LNCaP clone FGC (cell line): ENCODE results near the gene S1PR2.
A peak's percentile ranks its signal among the peaks of the same experiment; 100 is the strongest.

ENCODE experiments used
- DNase-seq: peaks from one replicate; pipeline ENCODE4 v3.0.0-alpha.2; 2011; ENCODE audit warnings: low read depth
- H3K4me3 ChIP-seq: 2 replicates; pipeline ENCODE4 v1.5.1; 2011; ENCODE audit warnings: mild to moderate bottlenecking, low read depth, low read length, control low read depth
- CTCF ChIP-seq: IDR thresholded peaks from 2 replicates; pipeline ENCODE4 v1.5.1; 2012; ENCODE audit warnings: mild to moderate bottlenecking; ENCODE audit not compliant: control insufficient read depth, insufficient read depth; ENCODE audit errors: extremely low read depth

The S1PR2 gene

GRCh38 chr19:10228920-10229319, 2.2 kb downstream of the S1PR2 start:
- no peak for DNase-seq
- peak; percentile 21; the same call in 1 of the 2 replicates for TF ChIP-seq CTCF
- no peak overlapping the region for H3K4me3 ChIP-seq

- no peak for DNase-seq
- H3K4me3 ChIP-seq = no peak overlapping the region
- no peak for TF ChIP-seq CTCF
Observed at GRCh38 chr19:10228393-10228792, 2.7 kb downstream of the S1PR2 start.

- no peak for TF ChIP-seq CTCF
Observed at GRCh38 chr19:10227026-10227971, 3.8 kb downstream of the S1PR2 start.

GRCh38 chr19:10226376-10227025, 4.6 kb downstream of the S1PR2 start:
- no peak for DNase-seq
- no peak for TF ChIP-seq CTCF
- no peak overlapping the region for H3K4me3 ChIP-seq

More at GRCh38 chr19:10227026-10227971, 3.8 kb downstream of the S1PR2 start:
- no peak overlapping the region for H3K4me3 ChIP-seq
- no peak for DNase-seq

GRCh38 chr19:10226021-10226375, 5.1 kb downstream of the S1PR2 start:
- no peak for DNase-seq
- TF ChIP-seq CTCF = no peak
- H3K4me3 ChIP-seq = no peak overlapping the region

- no peak for TF ChIP-seq CTCF
- DNase-seq = no peak
- no peak overlapping the region for H3K4me3 ChIP-seq
Observed at GRCh38 chr19:10224337-10224736, 6.8 kb downstream of the S1PR2 start.
